Stimulated activated naive CD8-positive, alpha-beta T cell treated with anti-CD3 and anti-CD28 coated beads, Interleukin-15, Interleukin-2, amounts not matched to agents 100 ng/mL and 50 ng/mL, for 24 hours (primary cell): ENCODE results near the gene ASPG.

Experiments
- H3K27ac Mint-ChIP-seq: one replicate; pipeline ENCODE4 v1.8.0; 2021; ENCODE audit warnings: mild to moderate bottlenecking, mixed read lengths
- H3K27me3 Mint-ChIP-seq: one replicate; pipeline ENCODE4 v1.8.0; 2021; ENCODE audit warnings: mixed read lengths
- H3K36me3 Mint-ChIP-seq: one replicate; pipeline ENCODE4 v1.8.0; 2021; ENCODE audit warnings: low read depth, mixed read lengths
- H3K4me1 Mint-ChIP-seq: one replicate; pipeline ENCODE4 v1.8.0; 2021; ENCODE audit warnings: low read depth, mixed read lengths
- H3K4me3 Mint-ChIP-seq: one replicate; pipeline ENCODE4 v1.8.0; 2021; ENCODE audit warnings: mild to moderate bottlenecking, mixed read lengths
- H3K9me3 Mint-ChIP-seq: one replicate; pipeline ENCODE4 v1.8.0; 2021; ENCODE audit warnings: mixed read lengths

ASPG gene

GRCh38 chr14:104144911-104145825 is 59.7 kb downstream of the ASPG start:
- H3K4me3 Mint-ChIP-seq: no peak overlapping the region
- no peaks in the 10 kb centered on the region for H3K4me1 Mint-ChIP-seq
- no peaks in the 10 kb centered on the region for H3K36me3 Mint-ChIP-seq
- H3K27ac Mint-ChIP-seq: no peak overlapping the region
- H3K27me3 Mint-ChIP-seq: no peaks in the 10 kb centered on the region
- no peaks in the 10 kb centered on the region for H3K9me3 Mint-ChIP-seq

- no peaks in the 10 kb centered on the region for H3K4me1 Mint-ChIP-seq
- no peak overlapping the region for H3K4me3 Mint-ChIP-seq
- H3K9me3 Mint-ChIP-seq: no peaks in the 10 kb centered on the region
- no peak overlapping the region for H3K27ac Mint-ChIP-seq
- H3K27me3 Mint-ChIP-seq: no peaks in the 10 kb centered on the region
- no peaks in the 10 kb centered on the region for H3K36me3 Mint-ChIP-seq
Measured at GRCh38 chr14:104145826-104146601, 60.5 kb downstream of the ASPG start.

GRCh38 chr14:104146651-104147345 is 61.3 kb downstream of the ASPG start:
- Mint-ChIP-seq H3K9me3 (no peaks in the 10 kb centered on the region), H3K4me1 (no peaks in the 10 kb centered on the region), H3K4me3 (no peak overlapping the region), H3K36me3 (no peaks in the 10 kb centered on the region), H3K27me3 (no peaks in the 10 kb centered on the region), H3K27ac (no peak overlapping the region)

GRCh38 chr14:104147346-104148125 is 62.0 kb downstream of the ASPG start:
- Mint-ChIP-seq H3K27ac (no peak overlapping the region), H3K27me3 (no peaks in the 10 kb centered on the region), H3K9me3 (no peaks in the 10 kb centered on the region), H3K4me1 (no peaks in the 10 kb centered on the region), H3K4me3 (no peak overlapping the region), H3K36me3 (no peaks in the 10 kb centered on the region)

- Mint-ChIP-seq H3K4me3 (no peak overlapping the region), H3K4me1 (no peaks in the 10 kb centered on the region), H3K27me3 (no peaks in the 10 kb centered on the region), H3K36me3 (no peaks in the 10 kb centered on the region), H3K9me3 (no peaks in the 10 kb centered on the region), H3K27ac (no peak overlapping the region)
Measured at GRCh38 chr14:104148433-104149277, 63.2 kb downstream of the ASPG start.

GRCh38 chr14:104149278-104149595 is 63.7 kb downstream of the ASPG start:
- H3K27ac Mint-ChIP-seq: no peak overlapping the region
- no peaks in the 10 kb centered on the region for H3K9me3 Mint-ChIP-seq
- no peaks in the 10 kb centered on the region for H3K36me3 Mint-ChIP-seq
- H3K4me1 Mint-ChIP-seq: no peaks in the 10 kb centered on the region
- no peaks in the 10 kb centered on the region for H3K27me3 Mint-ChIP-seq
- H3K4me3 Mint-ChIP-seq: no peak overlapping the region

GRCh38 chr14:104149617-104150135 is 64.2 kb downstream of the ASPG start:
- Mint-ChIP-seq H3K27me3 (no peaks in the 10 kb centered on the region), H3K36me3 (no peaks in the 10 kb centered on the region), H3K27ac (no peak overlapping the region), H3K4me3 (no peak overlapping the region), H3K4me1 (no peaks in the 10 kb centered on the region), H3K9me3 (no peaks in the 10 kb centered on the region)

- Mint-ChIP-seq H3K36me3 (no peaks in the 10 kb centered on the region), H3K4me3 (no peak overlapping the region), H3K27ac (no peak overlapping the region), H3K27me3 (no peaks in the 10 kb centered on the region), H3K4me1 (no peaks in the 10 kb centered on the region), H3K9me3 (no peaks in the 10 kb centered on the region)
Measured at GRCh38 chr14:104150136-104151025, 64.9 kb downstream of the ASPG start.

- H3K4me1 Mint-ChIP-seq: no peaks in the 10 kb centered on the region
- no peak overlapping the region for H3K4me3 Mint-ChIP-seq
- H3K27ac Mint-ChIP-seq: no peak overlapping the region
- H3K27me3 Mint-ChIP-seq: no peaks in the 10 kb centered on the region
- H3K36me3 Mint-ChIP-seq: no peaks in the 10 kb centered on the region
- no peaks in the 10 kb centered on the region for H3K9me3 Mint-ChIP-seq
Measured at GRCh38 chr14:104151026-104151381, 65.5 kb downstream of the ASPG start.

GRCh38 chr14:104151566-104152245 is 66.2 kb downstream of the ASPG start:
- no peaks in the 10 kb centered on the region for H3K4me1 Mint-ChIP-seq
- H3K27me3 Mint-ChIP-seq: no peaks in the 10 kb centered on the region
- no peaks in the 10 kb centered on the region for H3K9me3 Mint-ChIP-seq
- H3K27ac Mint-ChIP-seq: no peak overlapping the region
- no peak overlapping the region for H3K4me3 Mint-ChIP-seq
- H3K36me3 Mint-ChIP-seq: no peaks in the 10 kb centered on the region

- Mint-ChIP-seq H3K27me3 (no peaks in the 10 kb centered on the region), H3K36me3 (no peaks in the 10 kb centered on the region), H3K4me1 (no peaks in the 10 kb centered on the region), H3K27ac (no peak overlapping the region), H3K9me3 (no peaks in the 10 kb centered on the region), H3K4me3 (no peak overlapping the region)
Measured at GRCh38 chr14:104152246-104152575, 66.7 kb downstream of the ASPG start.

- no peak overlapping the region for H3K4me3 Mint-ChIP-seq
- H3K27me3 Mint-ChIP-seq: no peaks in the 10 kb centered on the region
- H3K36me3 Mint-ChIP-seq: no peaks in the 10 kb centered on the region
- H3K27ac Mint-ChIP-seq: no peak overlapping the region
- no peaks in the 10 kb centered on the region for H3K9me3 Mint-ChIP-seq
- no peaks in the 10 kb centered on the region for H3K4me1 Mint-ChIP-seq
Measured at GRCh38 chr14:104152686-104153393, 67.3 kb downstream of the ASPG start.
